Measurements from ENCODE around the gene HIVEP1. TPM values are rescaled to one million over a fixed set of nuclear protein-coding genes. Genes with fewer than 3 reads are reported as not detected.
"Not testable (repeated sequence)": the region's sequence is repeated elsewhere in the genome, so short reads cannot be mapped to it uniquely, and the experiment has no call there.

HIVEP1 gene
- total RNA-seq, 1 experiment from 2014 or later = 11.1 TPM

- Histone ChIP-seq H3K27ac (no peak overlapping the region), H3K4me1 (no peaks in the 10 kb centered on the region), H3K9me3 (replicated peaks) (no peaks in the 10 kb centered on the region), H3K27me3 (no peaks in the 10 kb centered on the region), H3K4me3 (no peak overlapping the region), H3K36me3 (no peaks in the 10 kb centered on the region; the same call in 1 of the 2 replicates)
- no peak for DNase-seq
Measured at GRCh38 chr6:12163744-12164507, 151.8 kb downstream of the HIVEP1 start.

- H3K4me1 ChIP-seq = no peaks in the 10 kb centered on the region
- no peaks in the 10 kb centered on the region for H3K27me3 ChIP-seq
- H3K36me3 ChIP-seq = no peaks in the 10 kb centered on the region; the same call in 1 of the 2 replicates
- no peak for DNase-seq
- H3K27ac ChIP-seq = no peak overlapping the region
- H3K4me3 ChIP-seq = no peak overlapping the region
- H3K9me3 ChIP-seq (replicated peaks) = no peaks in the 10 kb centered on the region
Measured at GRCh38 chr6:12164508-12164770, 152.3 kb downstream of the HIVEP1 start.

GRCh38 chr6:12165297-12165696, 153.2 kb downstream of the HIVEP1 start:
- Histone ChIP-seq H3K4me3 (no peak overlapping the region), H3K4me1 (no peaks in the 10 kb centered on the region), H3K27me3 (no peaks in the 10 kb centered on the region), H3K27ac (no peak overlapping the region), H3K9me3 (replicated peaks) (no peaks in the 10 kb centered on the region), H3K36me3 (no peaks in the 10 kb centered on the region; the same call in 1 of the 2 replicates)
- DNase-seq = no peak

GRCh38 chr6:12165722-12166280, 153.7 kb downstream of the HIVEP1 start:
- Histone ChIP-seq H3K27me3 (no peaks in the 10 kb centered on the region), H3K36me3 (no peaks in the 10 kb centered on the region; the same call in 1 of the 2 replicates), H3K9me3 (replicated peaks) (no peaks in the 10 kb centered on the region), H3K27ac (no peak overlapping the region), H3K4me3 (no peak overlapping the region), H3K4me1 (no peaks in the 10 kb centered on the region)
- DNase-seq = no peak

GRCh38 chr6:12169377-12169776, 157.3 kb downstream of the HIVEP1 start:
- no peaks in the 10 kb centered on the region for H3K27me3 ChIP-seq
- no peak overlapping the region for H3K27ac ChIP-seq
- DNase-seq = no peak
- H3K4me1 ChIP-seq = no peaks in the 10 kb centered on the region
- no peaks in the 10 kb centered on the region for H3K9me3 ChIP-seq (replicated peaks)
- no peak overlapping the region for H3K4me3 ChIP-seq
- no peaks in the 10 kb centered on the region for H3K36me3 ChIP-seq

- Histone ChIP-seq H3K4me1 (no peaks in the 10 kb centered on the region), H3K4me3 (no peak overlapping the region), H3K36me3 (no peaks in the 10 kb centered on the region), H3K27me3 (no peaks in the 10 kb centered on the region), H3K27ac (no peak overlapping the region), H3K9me3 (replicated peaks) (no peaks in the 10 kb centered on the region)
- no peak for DNase-seq
Measured at GRCh38 chr6:12170351-12171092, 158.4 kb downstream of the HIVEP1 start.

- Histone ChIP-seq H3K4me3 (no peak overlapping the region), H3K36me3 (no peaks in the 10 kb centered on the region), H3K9me3 (replicated peaks) (no peaks in the 10 kb centered on the region), H3K4me1 (no peaks in the 10 kb centered on the region), H3K27me3 (no peaks in the 10 kb centered on the region), H3K27ac (no peak overlapping the region)
- DNase-seq = no peak
Measured at GRCh38 chr6:12171717-12172116, 159.6 kb downstream of the HIVEP1 start.

- Histone ChIP-seq H3K36me3 (no peaks in the 10 kb centered on the region), H3K27me3 (no peaks in the 10 kb centered on the region), H3K9me3 (replicated peaks) (no peaks in the 10 kb centered on the region), H3K4me3 (no peak overlapping the region), H3K4me1 (no peaks in the 10 kb centered on the region), H3K27ac (no peak overlapping the region)
- DNase-seq = no peak
Measured at GRCh38 chr6:12172572-12172971, 160.5 kb downstream of the HIVEP1 start.

- no peak for DNase-seq
- no peaks in the 10 kb centered on the region for H3K36me3 ChIP-seq
- H3K27ac ChIP-seq = no peak overlapping the region
- H3K27me3 ChIP-seq = no peaks in the 10 kb centered on the region
- no peak overlapping the region for H3K4me3 ChIP-seq
- H3K4me1 ChIP-seq = no peaks in the 10 kb centered on the region
- H3K9me3 ChIP-seq (replicated peaks) = no peaks in the 10 kb centered on the region
Measured at GRCh38 chr6:12173181-12173580, 161.1 kb downstream of the HIVEP1 start.

GRCh38 chr6:12173661-12174060, 161.5 kb downstream of the HIVEP1 start:
- H3K27me3 ChIP-seq = no peaks in the 10 kb centered on the region
- no peaks in the 10 kb centered on the region for H3K36me3 ChIP-seq
- DNase-seq = no peak
- no peaks in the 10 kb centered on the region for H3K9me3 ChIP-seq (replicated peaks)
- H3K4me1 ChIP-seq = no peaks in the 10 kb centered on the region
- H3K27ac ChIP-seq = no peak overlapping the region
- H3K4me3 ChIP-seq = no peak overlapping the region

- Histone ChIP-seq H3K9me3 (replicated peaks) (no peaks in the 10 kb centered on the region), H3K27me3 (no peaks in the 10 kb centered on the region), H3K4me1 (no peaks in the 10 kb centered on the region), H3K27ac (no peak overlapping the region), H3K4me3 (no peak overlapping the region), H3K36me3 (no peaks in the 10 kb centered on the region)
- DNase-seq = no peak
Measured at GRCh38 chr6:12174878-12175277, 162.8 kb downstream of the HIVEP1 start.

- H3K27me3 ChIP-seq = no peaks in the 10 kb centered on the region
- H3K4me3 ChIP-seq = no peak overlapping the region
- no peaks in the 10 kb centered on the region for H3K36me3 ChIP-seq
- H3K4me1 ChIP-seq = no peaks in the 10 kb centered on the region
- H3K9me3 ChIP-seq (replicated peaks) = no peaks in the 10 kb centered on the region
- no peak overlapping the region for H3K27ac ChIP-seq
- no peak for DNase-seq
Measured at GRCh38 chr6:12175626-12176025, 163.5 kb downstream of the HIVEP1 start.

GRCh38 chr6:12176782-12177181, 164.7 kb downstream of the HIVEP1 start:
- not testable (repeated sequence) for H3K4me1 ChIP-seq; H3K4me3 ChIP-seq; H3K9me3 ChIP-seq (replicated peaks); H3K36me3 ChIP-seq; DNase-seq; H3K27ac ChIP-seq; H3K27me3 ChIP-seq

GRCh38 chr6:12178521-12178920, 166.4 kb downstream of the HIVEP1 start:
- no peaks in the 10 kb centered on the region for H3K27me3 ChIP-seq
- no peaks in the 10 kb centered on the region for H3K4me1 ChIP-seq
- no peak overlapping the region for H3K4me3 ChIP-seq
- DNase-seq = no peak
- H3K9me3 ChIP-seq (replicated peaks) = no peaks in the 10 kb centered on the region
- no peak overlapping the region for H3K27ac ChIP-seq
- H3K36me3 ChIP-seq = no peaks in the 10 kb centered on the region

GRCh38 chr6:12181481-12181880, 169.4 kb downstream of the HIVEP1 start:
- DNase-seq = no peak
- H3K4me1 ChIP-seq = no peaks in the 10 kb centered on the region
- H3K27ac ChIP-seq = no peak overlapping the region
- no peak overlapping the region for H3K4me3 ChIP-seq
- no peaks in the 10 kb centered on the region for H3K27me3 ChIP-seq
- H3K9me3 ChIP-seq (replicated peaks) = no peaks in the 10 kb centered on the region
- H3K36me3 ChIP-seq = no peaks in the 10 kb centered on the region
